HG03139 (cell line): ENCODE data around the gene BPIFB6.

Experiments
- ATAC-seq: cut with Tn5 transposase; IDR thresholded peaks from one replicate; pipeline ENCODE4 v1.9.1; 2021; ENCODE audit not compliant: unreplicated experiment

BPIFB6 gene, protein sequence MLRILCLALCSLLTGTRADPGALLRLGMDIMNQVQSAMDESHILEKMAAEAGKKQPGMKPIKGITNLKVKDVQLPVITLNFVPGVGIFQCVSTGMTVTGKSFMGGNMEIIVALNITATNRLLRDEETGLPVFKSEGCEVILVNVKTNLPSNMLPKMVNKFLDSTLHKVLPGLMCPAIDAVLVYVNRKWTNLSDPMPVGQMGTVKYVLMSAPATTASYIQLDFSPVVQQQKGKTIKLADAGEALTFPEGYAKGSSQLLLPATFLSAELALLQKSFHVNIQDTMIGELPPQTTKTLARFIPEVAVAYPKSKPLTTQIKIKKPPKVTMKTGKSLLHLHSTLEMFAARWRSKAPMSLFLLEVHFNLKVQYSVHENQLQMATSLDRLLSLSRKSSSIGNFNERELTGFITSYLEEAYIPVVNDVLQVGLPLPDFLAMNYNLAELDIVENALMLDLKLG

DNA sequence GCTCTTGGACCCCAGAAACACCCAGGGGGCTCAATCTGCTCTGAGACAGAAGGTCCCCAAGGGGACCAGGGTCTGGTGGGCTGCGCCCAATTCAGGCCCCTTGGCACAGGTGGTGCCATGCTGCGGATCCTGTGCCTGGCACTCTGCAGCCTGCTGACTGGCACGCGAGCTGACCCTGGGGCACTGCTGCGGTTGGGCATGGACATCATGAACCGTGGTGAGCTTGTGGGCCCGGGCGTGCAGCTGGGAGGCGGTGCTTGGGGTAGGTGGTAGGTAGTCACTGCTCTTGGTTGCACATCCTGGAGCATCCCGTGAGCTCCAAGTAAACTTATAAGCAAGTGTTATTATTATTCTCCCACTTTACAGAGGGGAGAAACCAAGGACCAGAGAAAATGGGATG lies at the start of gene BPIFB6:
TSS of gene BPIFB6 (plus strand) at position 118 of the 400 bp plus-strand sequence. CDS start at position 118, 0 bp downstream.
- ATAC-seq, result no peak

DNA sequence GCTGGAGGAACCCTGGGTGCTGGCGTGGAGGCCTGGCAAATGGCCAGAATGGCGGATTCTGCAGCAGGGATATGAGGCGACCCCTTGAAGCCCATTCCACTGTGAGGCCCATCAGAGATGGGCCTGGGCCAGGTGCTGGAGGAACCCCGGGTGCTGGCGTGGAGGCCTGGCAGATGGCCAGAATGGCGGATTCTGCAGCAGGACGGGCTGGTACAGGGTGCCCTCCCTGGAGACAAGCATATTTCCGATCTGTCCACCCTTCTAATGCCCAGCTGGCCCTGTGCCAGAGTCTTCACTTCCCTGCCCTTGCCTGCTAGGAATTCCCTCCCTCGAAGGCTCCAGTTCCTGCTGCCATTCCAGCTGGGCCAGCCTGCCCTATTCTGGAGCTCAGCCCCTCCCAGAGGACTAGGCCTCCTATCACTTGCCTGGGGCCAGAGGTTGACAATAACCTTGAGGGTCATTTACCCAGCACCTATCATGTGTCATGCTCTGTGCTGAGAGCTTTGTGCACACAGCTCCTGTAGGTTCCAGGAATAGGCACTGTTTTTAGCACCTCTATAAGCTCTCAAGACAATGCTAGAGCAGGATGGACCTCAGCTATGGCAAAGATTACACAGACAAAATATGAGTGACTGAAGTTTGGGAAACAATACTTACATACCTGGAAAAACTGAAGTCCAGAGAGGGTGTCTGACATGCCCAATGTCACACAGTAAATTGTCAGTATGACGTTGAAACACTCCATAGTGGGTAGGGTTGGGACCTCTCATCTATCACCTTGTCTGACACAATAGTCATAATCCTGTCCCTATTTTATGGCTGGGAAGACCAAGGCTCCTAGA lies 48.6 kb upstream of the BPIFB6 start:
- ATAC-seq, result no peak

DNA sequence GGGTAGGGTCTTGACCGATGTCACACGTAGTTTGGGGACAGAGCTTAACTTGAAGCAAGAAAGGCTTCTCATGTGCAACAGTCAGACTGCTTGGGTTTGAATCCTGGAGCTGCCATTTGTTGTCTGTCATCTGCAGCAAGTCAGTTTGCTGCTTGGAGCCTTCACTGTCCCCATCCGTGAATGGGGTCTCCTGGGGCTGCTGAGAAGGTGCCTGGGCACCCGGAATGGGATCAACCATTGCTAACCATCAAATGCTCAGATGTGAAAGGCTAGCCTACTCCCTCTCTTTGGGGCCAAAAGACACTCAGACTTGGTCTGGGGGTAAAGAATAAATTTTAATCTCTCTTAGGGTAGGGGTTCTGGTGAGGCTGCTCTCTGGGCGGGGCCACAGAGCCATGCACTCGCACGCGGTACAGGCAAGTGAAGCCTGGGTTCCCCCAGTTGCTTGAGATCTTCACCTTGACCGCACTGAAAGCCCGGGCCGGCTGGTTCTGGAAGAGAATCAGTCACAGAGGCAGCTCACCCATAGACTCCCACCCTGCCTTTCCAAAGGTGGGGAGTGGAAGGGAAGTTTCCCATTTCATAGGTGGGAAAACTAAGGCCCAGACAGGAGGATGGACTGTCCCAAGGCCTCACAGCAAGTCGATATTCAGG lies 47.9 kb upstream of the BPIFB6 start:
- ATAC-seq, result no peak

DNA sequence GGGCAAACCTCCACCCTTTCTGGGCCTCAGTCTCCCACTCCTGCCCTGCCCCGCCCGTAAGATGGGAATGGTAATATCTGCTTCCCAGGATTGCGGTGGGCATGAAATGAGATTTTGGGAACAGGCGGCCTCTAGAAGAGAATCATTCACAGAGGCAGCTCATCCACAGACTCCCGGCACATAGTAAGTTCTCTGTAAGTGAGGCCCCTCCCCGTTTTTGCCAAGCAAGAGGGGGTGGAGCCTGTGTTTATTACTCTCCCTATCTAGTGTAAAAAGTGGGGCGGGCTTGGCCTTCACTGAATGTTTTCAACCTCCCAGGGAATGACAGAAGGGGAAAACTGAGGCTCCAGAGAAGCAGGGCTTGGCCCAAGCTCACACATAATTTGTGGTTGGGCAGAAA lies 47.3 kb upstream of the BPIFB6 start:
- no peak for ATAC-seq

DNA sequence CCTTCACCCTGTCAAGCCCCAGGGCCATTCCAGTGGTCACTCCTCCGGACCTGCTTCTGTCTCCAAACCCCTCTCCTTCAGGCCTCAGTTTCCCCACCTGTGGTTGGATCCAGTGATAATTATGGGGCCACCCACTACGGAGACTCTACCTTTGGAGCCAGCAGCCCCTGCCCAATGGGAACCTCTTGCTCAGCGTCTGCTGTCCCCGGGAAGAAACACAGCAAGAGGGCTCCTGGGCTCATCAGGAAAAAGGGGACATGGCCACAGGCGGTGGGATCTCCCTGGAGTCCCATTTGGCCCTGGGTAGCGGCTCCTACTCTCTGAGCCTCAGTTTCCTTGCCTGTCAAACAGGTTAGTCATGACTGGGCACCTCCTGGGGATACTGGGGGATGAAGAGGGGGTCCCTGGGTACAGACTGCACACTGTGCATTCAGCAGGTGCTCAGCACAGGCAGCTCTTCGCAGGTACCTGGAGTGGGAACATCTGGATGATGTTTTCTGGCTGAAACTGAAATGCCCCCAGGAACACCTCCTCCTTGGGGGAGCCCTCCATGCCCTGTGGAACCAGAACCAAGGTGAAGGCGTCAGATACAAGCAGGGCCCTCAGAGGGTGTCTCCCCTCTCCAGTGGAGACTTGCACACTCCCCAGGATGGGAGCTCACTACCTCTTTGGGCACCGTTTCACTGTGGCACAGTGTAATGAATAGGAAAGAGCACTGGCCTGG lies 46.7 kb upstream of the BPIFB6 start:
- ATAC-seq, result no peak

DNA sequence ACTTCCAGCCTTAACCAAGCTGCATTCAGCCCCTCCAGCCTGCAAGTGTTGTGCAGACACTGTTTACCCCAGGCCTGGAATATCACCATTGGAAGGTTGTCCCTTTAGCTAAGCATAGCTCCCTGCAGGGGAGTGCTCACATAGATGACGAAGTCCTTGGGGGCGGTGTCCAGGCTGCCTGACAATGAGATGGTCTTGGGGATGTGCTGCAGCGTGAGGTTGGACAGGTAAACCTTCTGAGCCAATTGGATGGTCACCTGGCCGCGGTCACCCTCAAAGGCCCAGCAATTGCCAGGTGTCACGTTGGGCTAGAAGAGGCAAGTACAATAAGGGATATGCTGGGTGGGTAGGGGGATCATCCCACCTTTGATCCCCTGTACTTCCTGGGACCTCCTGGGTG lies 45.9 kb upstream of the BPIFB6 start:
- no peak for ATAC-seq

DNA sequence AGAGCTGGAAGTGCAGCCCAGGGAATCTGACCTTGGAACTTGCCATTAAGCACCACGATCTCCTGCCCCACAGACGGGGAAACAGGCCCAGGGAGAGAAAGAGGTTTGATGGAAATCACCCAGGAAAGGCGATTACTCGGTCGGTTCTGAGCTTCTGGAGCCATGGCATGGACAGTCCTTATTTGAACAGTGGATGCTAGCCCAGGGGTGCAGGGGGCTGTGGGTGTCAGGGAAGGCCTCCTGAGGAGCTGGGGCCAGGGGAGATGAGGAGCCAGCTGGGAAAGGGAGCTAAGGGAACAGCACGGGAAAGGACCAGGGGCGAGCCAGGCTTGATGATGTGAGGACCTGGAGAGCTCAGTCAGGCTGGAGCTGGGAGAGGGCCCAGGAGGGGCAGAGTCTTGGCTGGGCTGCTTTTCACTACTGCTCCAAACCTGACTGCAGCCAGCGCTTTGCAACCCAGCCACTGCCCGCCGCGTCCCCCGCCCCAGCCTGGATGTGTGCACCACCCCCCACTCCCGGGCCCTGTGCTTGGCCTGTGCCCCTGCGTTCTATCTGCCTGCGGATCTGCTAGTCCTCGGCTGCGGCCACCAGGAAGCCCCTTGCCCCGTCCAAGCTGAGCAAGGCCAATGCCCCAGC lies 45.0 kb upstream of the BPIFB6 start:
- no peak for ATAC-seq

DNA sequence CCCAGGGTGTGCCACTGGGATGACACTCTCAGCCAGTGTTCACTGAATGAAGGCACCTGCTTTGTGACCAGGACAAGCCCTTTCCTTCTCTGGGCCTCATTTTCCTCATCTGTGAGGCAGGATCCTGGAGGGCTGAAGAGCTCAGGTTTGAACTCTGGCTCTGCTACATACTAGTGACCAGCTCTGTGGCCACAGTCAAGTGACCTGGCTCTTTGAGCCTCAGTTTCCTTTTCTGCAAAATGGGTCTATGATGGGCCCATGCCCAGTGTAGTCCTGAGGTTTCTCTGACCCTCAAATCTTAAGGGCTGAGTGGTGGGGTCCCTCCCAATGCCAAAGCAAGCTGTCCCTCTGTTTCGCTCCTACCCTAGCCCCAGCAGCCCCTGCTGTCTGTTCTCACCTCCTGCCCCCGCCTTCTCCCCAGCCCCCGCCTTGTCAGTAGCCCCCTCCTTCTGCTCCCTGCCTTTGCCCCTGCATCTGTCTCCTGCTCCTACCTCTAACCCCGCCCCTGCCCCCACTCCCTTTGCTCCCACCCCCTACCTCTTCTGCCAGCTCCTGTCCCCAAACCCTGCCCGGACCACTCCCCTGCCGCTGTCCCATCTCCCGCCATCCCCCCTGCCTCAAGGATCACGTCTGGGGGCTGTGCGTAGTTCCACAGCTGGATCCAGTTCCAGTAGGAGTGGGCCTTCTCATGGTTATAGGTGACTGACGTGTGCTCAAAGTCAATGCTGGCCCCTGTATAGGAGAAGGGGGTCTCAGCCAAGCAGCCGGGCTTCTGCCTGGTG lies 44.2 kb upstream of the BPIFB6 start:
- ATAC-seq, result no peak

DNA sequence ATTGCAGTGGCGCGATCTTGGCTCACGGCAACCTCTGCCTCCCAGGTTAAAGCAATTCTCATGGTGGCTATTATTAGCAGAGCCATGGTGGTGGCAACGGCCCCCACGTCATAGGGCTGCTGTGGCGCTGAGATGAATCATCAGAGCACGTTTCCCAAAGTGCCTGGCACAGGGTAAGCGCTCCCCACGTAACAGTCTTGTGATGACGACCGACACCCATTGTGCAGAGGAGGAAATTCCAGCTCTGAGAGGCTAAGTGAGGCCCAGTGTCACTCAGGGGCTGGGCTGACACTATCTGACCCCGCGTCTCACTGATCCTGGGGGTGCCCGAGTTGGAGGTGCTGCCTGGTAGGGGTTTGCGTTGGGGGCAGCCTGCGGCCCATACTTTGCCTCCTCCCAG lies 43.4 kb upstream of the BPIFB6 start:
- ATAC-seq, result no peak

DNA sequence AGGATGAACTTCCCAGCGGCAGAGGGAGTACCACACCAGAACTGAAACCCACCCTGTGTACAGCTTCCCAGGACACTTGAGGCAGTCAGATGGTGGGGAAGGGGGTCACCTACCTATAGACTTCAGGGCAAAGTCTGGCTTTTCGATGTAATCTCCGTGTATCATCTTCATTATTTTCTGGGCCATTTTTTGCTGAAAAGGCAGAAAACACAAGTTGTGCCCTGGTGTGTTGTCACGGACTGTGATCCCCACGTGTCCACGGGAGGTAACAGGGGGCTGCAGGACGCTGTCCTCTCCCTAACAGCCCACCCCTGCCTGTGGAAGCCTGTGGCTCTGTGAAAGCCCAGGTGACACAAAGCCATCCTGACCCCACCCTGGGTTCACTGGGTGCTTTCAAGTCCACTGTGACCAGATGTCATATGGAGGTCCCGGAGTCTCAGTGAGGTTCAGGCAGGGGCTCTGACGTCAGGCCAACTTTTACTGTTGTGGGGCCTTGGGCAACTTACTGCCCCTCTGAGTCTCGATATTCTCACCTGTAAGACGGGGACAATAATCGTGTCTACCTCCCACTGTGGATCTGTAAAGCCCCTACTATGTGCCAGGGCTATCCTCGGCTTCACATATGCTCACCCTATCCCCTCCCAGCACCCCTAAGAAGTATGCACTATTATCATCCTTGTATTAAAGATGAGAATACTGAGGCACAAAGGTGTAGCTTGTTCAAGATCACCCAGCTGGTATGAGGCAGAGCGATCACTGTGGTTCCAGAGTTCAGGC lies 41.8 kb upstream of the BPIFB6 start:
- no peak for ATAC-seq

DNA sequence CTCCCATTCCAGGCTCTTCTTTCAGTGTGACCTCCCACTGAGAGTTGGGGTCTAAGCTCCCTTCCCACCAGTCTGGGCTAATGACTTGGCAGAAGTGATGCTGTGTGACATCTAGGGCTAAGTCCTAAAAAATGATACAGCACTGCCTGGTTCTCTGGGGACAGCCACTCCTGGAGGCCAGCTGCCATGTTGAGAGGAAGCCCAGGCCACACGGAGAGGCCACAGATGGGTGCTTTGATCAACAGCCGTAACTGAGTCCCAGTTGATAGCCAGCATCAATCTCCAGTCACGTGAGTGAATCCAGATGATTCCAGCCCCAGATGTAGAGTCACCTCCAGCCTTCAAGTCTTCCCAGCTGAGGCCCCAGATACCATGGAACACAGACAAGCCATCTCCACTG lies 41.0 kb upstream of the BPIFB6 start:
- no peak for ATAC-seq

DNA sequence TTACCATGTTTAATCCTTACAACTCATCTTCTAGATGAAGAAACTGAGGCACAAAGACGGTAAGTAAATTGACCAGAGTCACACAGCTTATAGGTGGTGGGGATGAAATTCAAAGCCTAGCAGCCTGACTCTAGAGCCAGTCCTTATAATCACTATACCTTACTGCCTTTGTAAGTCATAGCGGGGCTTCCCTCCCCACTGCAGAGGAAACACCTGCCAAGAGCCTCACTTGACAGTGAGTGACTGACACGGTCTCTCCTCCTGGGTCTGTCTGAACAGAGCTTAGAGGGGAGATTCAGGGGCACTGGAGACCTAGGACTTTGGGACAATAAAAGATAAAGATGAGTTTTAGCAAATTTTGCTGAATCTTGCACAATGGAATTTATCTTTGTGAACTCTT lies 40.1 kb upstream of the BPIFB6 start:
- no peak for ATAC-seq

DNA sequence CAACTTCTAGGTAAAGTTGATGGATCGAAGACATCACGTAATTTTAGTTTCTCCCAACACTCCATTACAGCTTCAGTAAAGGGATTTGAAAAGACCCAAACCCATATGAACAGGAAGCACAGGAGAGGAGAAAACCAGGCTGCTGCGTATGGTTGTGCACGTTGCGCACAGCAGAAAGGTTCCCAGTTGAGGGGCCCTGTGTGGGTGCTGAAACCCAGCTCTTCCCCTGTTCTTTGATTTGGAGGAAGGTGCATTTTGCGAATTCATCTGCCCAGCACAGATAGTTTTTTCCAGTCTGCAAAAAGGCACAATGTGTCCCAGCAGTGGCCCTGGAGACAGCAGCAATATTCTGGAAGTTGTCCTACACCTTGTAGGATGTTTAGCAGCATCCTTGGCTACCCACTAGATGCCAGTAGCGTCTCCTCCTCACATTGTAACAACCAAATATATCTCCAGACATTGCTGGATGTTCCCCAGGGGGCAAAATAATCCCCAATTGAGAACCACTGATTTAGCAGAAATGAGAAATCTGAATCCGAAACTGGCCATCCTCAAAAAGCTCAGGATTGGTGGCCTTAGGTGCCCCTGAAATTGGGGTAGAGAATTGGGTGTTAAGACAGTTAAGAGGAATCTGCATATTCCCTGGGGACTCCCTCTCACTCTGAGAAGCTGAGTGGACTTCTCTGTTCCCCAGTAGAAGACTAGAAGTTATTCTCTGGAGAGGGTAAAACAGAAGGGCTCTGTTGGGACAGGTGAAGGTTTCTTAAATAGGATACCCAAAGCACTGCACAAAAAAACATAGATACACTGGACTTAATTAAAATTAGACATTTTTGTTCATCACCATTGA lies 39.4 kb upstream of the BPIFB6 start:
- ATAC-seq, result no peak

DNA sequence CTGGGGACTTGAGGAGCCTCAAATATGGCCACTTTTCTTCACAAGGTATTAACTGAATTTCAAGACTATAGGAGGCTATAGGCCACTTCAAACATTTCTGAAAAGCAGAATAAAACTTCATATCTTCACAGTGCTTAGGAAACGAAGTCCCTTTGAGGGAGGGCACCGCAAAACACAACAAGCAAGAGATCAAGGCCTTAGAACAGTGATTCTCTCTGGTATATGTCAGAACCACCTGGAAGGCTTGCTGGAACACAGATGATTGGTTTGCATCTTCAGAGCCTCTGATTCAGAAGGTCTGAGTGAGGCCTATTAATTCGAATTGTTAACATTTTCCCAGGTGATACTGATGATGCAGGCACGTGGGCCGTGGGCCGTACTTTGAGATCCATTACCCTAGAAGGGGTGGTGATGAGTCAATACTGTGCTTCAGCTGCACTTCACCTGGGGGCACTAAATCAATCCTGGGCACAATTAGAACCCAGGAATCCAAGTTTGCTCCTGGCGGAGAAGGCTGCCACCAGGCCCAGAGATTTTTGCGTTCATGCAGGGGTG lies 37.9 kb upstream of the BPIFB6 start:
- ATAC-seq, result no peak

DNA sequence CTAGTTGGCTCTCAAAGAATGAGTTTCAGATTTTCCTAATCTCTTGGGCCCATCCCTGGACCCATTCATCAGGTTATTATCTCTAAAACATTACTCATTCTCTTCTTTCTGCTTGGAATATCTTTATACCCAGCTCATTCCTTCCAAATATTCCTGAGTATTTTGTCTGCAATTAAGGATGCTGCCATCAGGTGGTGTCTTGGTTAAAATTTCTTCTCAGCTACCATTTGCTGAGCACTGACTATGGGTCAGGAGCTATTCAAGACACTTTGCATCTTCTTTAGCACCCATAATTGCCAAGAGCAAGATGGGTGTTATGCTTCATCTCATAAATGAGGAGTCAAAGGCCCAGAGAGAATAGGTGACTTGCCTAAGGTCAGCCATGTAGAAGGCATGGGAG lies 35.6 kb upstream of the BPIFB6 start:
- ATAC-seq, result no peak

DNA sequence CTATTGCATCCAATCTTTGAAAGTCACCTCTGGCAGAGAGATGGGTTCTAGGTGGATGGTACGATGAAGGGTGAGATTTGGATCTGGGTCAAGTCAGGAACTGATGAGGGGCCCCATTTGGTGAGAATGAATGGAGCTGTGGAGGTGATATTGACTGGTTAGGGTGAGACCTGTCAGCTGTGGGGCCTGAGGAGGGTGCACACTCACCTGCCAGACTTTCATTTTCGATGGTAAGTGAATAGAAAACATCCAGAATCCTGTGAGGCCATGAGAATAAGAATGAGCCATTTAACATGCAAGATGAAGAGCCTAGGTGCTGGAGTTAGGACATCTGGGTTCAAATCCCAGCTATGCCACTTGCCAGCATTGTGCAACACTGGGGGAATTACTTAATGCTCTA lies 34.0 kb upstream of the BPIFB6 start:
- no peak for ATAC-seq

DNA sequence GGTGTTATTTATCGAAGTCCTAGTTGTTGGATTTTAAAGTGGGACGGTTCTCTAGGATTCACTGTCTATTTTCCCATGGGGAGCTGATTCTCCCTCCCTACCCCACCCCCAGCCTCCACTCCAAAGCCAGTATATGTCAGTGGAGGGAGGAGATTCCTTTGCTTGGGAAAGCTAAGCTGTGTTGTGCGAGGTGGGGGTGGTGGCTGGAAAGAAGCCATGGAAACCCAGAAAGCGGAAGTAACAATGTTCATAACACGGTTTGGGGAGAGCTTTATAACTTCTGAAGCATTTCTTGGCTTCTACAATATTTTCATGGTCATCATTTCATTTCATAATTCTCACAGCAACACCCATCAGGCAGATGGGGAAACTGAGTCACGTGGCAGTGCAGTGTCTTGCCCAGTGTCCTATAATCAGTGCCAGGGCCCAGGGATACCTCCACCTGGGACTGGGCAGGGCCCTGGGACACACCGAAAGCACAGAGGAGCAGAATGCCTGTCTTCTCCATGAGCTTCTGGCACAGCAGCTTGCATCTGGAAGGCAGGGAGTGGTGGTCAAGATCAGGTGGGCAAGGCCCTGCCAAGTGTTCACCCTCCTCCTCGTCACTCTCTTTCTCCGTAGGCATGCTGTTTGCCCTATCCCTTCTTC lies 31.7 kb upstream of the BPIFB6 start:
- no peak for ATAC-seq
